SU-DHL-6 (cell line): ENCODE data around the gene SORCS2.

ENCODE experiments used
- H2AFZ ChIP-seq: fragments of 200-600 bp; sonication (generic); 2 replicates; pipeline ENCODE4 v1.6.1; 2014; ENCODE audit warnings: low read depth, mild to moderate bottlenecking, moderate library complexity, mixed read lengths, antibody characterized with exemption, low read length; ENCODE audit not compliant: severe bottlenecking
- H3F3A ChIP-seq: fragments of 200-600 bp; shearing (Covaris generic); 2 replicates; pipeline ENCODE4 v1.6.0; 2016; ENCODE audit warnings: antibody characterized with exemption, mild to moderate bottlenecking; ENCODE audit not compliant: insufficient read depth
- H3K27ac ChIP-seq: fragments of 200-600 bp; sonication (generic); 2 replicates; pipeline ENCODE4 v1.5.1; 2016; ENCODE audit warnings: low read depth, mild to moderate bottlenecking, low read length, moderate library complexity, mixed read lengths
- H3K27me3 ChIP-seq: fragments of 200-600 bp; sonication (generic), shearing (Covaris generic); 2 replicates; pipeline ENCODE4 v1.6.0; 2014; ENCODE audit warnings: mild to moderate bottlenecking, low read length
- H3K36me3 ChIP-seq: fragments of 200-600 bp; sonication (generic); 2 replicates; pipeline ENCODE4 v1.6.1; 2014; ENCODE audit warnings: mild to moderate bottlenecking, low read length, mixed read lengths
- H3K4me2 ChIP-seq: fragments of 300-600, 200-600 bp; shearing (Covaris generic), sonication (generic); 2 replicates; pipeline ENCODE4 v1.6.0; 2014; ENCODE audit warnings: low read length, low read depth, mild to moderate bottlenecking; ENCODE audit not compliant: poor library complexity, severe bottlenecking
- H3K4me3 ChIP-seq: fragments of 200-600 bp; sonication (generic); 2 replicates; pipeline ENCODE4 v1.5.1; 2014; ENCODE audit warnings: antibody characterized with exemption, low read length, mild to moderate bottlenecking, mixed read lengths; ENCODE audit not compliant: insufficient read depth, poor library complexity, severe bottlenecking
- H3K79me2 ChIP-seq: fragments of 200-600 bp; sonication (generic); 2 replicates; pipeline ENCODE4 v1.6.1; 2014; ENCODE audit warnings: mild to moderate bottlenecking, low read length, moderate library complexity; ENCODE audit not compliant: insufficient read depth
- H3K9ac ChIP-seq: fragments of 200-600 bp; sonication (generic); 2 replicates; pipeline ENCODE4 v1.7.0; 2014; ENCODE audit warnings: mild to moderate bottlenecking, low read length
- H3K9me2 ChIP-seq: fragments of 200-600 bp; sonication (generic); replicated peaks from 2 replicates; pipeline ENCODE4 v1.6.1; 2014; ENCODE audit warnings: low read length; ENCODE audit not compliant: insufficient read depth
- H3K9me3 ChIP-seq: fragments of 200-600 bp; sonication (generic); 2 replicates; pipeline ENCODE4 v1.6.1; 2014; ENCODE audit warnings: low read length, mixed read lengths; ENCODE audit not compliant: insufficient read depth
- H4K20me1 ChIP-seq: fragments of 200-600 bp; sonication (generic); 2 replicates; pipeline ENCODE4 v1.6.1; 2014; ENCODE audit warnings: low read depth, mild to moderate bottlenecking, antibody characterized with exemption, low read length, moderate library complexity, mixed read lengths
- EZH2phosphoT487 ChIP-seq: fragments of 200-600 bp; sonication (generic), shearing (Covaris generic); conservative IDR thresholded peaks from 2 replicates; pipeline ENCODE4 v1.6.1; 2018; ENCODE audit warnings: mild to moderate bottlenecking, antibody characterized with exemption, low read length, moderate library complexity, mixed read lengths
- TF ChIP-seq, protein P1 (sequence below): fragments of 200-600 bp; sonication (generic); IDR thresholded peaks from one replicate; pipeline ENCODE4 v1.5.1; 2017; ENCODE audit warnings: antibody characterized with exemption, mild to moderate bottlenecking, low read length, moderate library complexity; ENCODE audit not compliant: insufficient read depth, poor library complexity, severe bottlenecking

The SORCS2 gene

DNA sequence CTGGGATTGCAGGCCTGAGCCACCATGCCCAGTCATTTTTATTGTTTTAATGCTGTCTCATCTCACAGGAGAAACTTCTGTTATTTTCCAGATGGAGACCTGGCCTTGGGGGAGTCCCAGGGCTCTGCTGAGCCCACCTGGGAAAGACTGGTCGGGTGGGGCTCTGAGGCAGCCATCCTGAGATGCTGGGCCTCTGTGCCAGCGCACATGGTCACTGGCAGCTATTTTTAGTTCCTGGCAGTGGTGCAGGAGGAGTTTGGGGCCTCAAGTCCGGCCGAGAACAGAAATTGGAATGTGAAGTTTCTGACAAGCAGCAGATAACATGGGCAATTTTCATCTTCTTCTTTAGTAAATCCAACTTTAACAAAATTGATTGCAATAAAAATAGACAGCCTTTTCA is 44.5 kb downstream of the SORCS2 start:
- no peaks in the 10 kb centered on the region for H3K27me3 ChIP-seq
- no peaks in the 10 kb centered on the region for H3F3A ChIP-seq
- no peaks in the 10 kb centered on the region for H3K9me2 ChIP-seq
- H3K79me2 ChIP-seq = no peaks in the 10 kb centered on the region
- no peak overlapping the region for H3K27ac ChIP-seq
- H3K4me3 ChIP-seq = no peak overlapping the region
- no peak overlapping the region for H3K9ac ChIP-seq
- H3K36me3 ChIP-seq = no peaks in the 10 kb centered on the region
- no peaks in the 10 kb centered on the region for H4K20me1 ChIP-seq
- TF ChIP-seq, protein P1, sequence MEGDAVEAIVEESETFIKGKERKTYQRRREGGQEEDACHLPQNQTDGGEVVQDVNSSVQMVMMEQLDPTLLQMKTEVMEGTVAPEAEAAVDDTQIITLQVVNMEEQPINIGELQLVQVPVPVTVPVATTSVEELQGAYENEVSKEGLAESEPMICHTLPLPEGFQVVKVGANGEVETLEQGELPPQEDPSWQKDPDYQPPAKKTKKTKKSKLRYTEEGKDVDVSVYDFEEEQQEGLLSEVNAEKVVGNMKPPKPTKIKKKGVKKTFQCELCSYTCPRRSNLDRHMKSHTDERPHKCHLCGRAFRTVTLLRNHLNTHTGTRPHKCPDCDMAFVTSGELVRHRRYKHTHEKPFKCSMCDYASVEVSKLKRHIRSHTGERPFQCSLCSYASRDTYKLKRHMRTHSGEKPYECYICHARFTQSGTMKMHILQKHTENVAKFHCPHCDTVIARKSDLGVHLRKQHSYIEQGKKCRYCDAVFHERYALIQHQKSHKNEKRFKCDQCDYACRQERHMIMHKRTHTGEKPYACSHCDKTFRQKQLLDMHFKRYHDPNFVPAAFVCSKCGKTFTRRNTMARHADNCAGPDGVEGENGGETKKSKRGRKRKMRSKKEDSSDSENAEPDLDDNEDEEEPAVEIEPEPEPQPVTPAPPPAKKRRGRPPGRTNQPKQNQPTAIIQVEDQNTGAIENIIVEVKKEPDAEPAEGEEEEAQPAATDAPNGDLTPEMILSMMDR = no peak
- TF ChIP-seq EZH2phosphoT487 = no peak
- no peak overlapping the region for H3K4me2 ChIP-seq
- H3K9me3 ChIP-seq = peaks cover 4% of the 10 kb centered on the region; the same call in 1 of the 2 replicates
- no peak overlapping the region for H2AFZ ChIP-seq

DNA sequence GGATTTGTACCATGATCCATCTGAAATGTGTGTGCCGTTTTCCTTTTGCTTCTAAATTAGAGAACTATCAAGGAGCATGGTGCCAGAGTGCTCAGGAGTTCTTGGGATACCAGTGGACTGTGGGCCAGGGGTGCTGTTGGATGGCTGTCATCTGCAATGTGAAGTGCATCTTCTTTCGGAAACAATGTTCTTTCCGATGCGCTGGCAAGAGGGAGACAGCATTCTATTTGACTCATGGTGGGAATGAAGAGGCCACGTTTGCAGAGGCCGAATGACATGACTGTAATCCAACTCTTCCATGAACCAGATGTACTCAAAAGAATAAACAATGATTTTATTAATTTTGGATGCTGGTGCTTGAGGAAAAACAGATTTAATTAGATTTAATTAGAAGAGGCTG is 45.5 kb downstream of the SORCS2 start:
- Histone ChIP-seq H3K27me3 (no peaks in the 10 kb centered on the region), H3K27ac (no peak overlapping the region), H3K4me2 (no peak overlapping the region), H3K4me3 (no peak overlapping the region), H3F3A (no peaks in the 10 kb centered on the region), H4K20me1 (no peaks in the 10 kb centered on the region), H2AFZ (no peak overlapping the region), H3K36me3 (no peaks in the 10 kb centered on the region), H3K9ac (no peak overlapping the region), H3K79me2 (no peaks in the 10 kb centered on the region), H3K9me2 (no peaks in the 10 kb centered on the region), H3K9me3 (peaks cover 4% of the 10 kb centered on the region; the same call in 1 of the 2 replicates)
- no peak for TF ChIP-seq EZH2phosphoT487
- TF ChIP-seq, protein P1 = no peak

DNA sequence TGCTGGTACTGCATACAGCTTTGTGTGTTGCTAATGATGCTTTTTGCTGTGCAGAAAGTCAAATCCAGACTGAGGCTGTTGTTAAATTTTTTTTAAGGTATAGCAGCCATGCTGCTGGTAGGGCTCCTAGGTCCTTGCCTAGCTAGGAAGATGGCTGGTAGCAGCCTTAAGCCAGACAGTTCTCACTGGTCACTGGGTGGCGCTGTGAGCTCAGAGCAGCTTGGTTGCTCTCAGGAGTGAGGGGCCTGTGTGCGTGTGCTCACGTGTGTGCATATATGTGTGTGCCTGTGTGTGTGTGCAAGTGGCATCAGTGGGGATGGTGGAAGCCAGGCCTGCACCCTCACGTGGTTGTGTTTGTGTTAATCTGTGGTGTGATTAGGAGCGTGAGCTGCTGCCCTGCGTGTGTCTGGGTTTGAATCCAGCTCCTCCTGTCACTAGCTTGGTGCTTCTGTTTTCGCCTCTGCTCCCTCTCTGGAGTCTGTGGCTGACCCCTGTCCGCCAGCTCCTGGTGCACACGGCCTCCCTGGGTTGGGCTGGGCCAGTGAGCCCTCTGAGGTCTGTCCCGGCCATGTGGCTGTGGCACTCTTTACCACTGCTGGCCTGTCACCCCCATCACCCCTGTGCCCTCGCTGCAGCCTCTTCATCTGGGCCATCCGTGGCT is 46.1 kb downstream of the SORCS2 start:
- TF ChIP-seq, protein P1 = no peak
- no peak for TF ChIP-seq EZH2phosphoT487
- Histone ChIP-seq H3K9me3 (peaks cover 4% of the 10 kb centered on the region; the same call in 1 of the 2 replicates), H3F3A (no peaks in the 10 kb centered on the region), H3K27ac (no peak overlapping the region), H3K36me3 (no peaks in the 10 kb centered on the region), H3K27me3 (no peaks in the 10 kb centered on the region), H3K4me2 (no peak overlapping the region), H4K20me1 (no peaks in the 10 kb centered on the region), H3K9me2 (no peaks in the 10 kb centered on the region), H2AFZ (no peak overlapping the region), H3K4me3 (no peak overlapping the region), H3K79me2 (no peaks in the 10 kb centered on the region), H3K9ac (no peak overlapping the region)
